ENCODE measurements around the gene ZC3H4.

GRCh38 chr19:47113850-47114651, 475 bp upstream of the ZC3H4 start:
- no peak for TF ChIP-seq CTCF (IDR thresholded peaks at IDR 0.05; ENCODE audit: low read depth, low read length)
- no peak for TF ChIP-seq POLR2A (IDR thresholded peaks at IDR 0.05; ENCODE audit: extremely low read depth, insufficient read length)
- TF ChIP-seq MAX (IDR thresholded peaks at IDR 0.05; ENCODE audit: low read depth, low read length), result no peak
- no peak for TF ChIP-seq MYC (IDR thresholded peaks at IDR 0.05; ENCODE audit: low read depth, low read length)

Data from NB4 (cell line).